ENCODE measurements around the gene MYH4. TPM values are rescaled to one million over a fixed set of nuclear protein-coding genes. Genes with fewer than 3 reads are reported as not detected.

MYH4 gene
- total RNA-seq, 4 donors from 2014 or later: not detected

DNA sequence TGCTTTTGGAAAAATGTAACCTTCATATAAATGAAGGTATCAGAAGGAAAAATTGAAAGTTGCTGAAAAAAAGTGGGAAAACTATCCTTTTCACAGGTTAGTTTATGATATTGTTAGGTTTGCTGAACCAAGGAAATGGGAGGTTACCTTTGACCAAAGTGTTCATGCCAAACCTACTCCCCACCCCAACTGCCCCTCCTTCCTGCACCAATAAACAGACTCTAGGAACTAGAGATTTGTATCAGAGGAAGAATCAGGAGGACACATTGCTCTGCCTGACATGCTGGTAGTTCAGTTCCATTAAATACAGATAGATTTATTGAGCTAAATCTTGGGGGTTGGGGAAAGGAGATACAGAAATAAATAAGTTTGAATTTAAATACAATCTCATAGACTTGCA lies 65.8 kb downstream of the MYH4 start:
- no peak overlapping the region for H3K27ac ChIP-seq
- intact Hi-C loops (cut with DNase I): no loop called here
- H3K4me1 ChIP-seq: no peaks in the 10 kb centered on the region

DNA sequence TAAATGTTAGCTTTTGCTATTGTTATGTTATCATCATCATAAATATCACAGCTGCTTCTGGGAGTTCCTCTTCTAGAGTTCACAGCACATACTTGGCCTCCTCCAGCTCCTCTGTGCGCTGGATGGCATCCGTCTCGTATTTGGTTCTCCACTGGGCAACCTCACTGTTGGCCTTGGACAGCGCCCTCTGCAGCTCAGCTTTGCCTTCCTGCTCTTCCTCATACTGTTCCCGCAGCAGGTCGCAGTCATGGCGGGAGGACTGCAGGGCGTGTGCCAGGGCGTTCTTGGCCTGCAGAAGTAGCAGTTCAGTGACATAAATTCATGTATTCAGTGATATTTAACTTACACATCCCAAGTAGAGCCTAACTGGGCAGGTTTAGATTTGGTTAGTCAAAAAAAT lies 71.0 kb downstream of the MYH4 start:
- no peak for TF ChIP-seq POLR2A (IDR thresholded peaks at IDR 0.05)
- TF ChIP-seq, protein P1, sequence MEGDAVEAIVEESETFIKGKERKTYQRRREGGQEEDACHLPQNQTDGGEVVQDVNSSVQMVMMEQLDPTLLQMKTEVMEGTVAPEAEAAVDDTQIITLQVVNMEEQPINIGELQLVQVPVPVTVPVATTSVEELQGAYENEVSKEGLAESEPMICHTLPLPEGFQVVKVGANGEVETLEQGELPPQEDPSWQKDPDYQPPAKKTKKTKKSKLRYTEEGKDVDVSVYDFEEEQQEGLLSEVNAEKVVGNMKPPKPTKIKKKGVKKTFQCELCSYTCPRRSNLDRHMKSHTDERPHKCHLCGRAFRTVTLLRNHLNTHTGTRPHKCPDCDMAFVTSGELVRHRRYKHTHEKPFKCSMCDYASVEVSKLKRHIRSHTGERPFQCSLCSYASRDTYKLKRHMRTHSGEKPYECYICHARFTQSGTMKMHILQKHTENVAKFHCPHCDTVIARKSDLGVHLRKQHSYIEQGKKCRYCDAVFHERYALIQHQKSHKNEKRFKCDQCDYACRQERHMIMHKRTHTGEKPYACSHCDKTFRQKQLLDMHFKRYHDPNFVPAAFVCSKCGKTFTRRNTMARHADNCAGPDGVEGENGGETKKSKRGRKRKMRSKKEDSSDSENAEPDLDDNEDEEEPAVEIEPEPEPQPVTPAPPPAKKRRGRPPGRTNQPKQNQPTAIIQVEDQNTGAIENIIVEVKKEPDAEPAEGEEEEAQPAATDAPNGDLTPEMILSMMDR (IDR thresholded peaks at IDR 0.05): no peak
- Histone ChIP-seq H3K27ac (no peak overlapping the region), H3K4me3 (no peak overlapping the region), H3K9me3 (no peaks in the 10 kb centered on the region), H3K4me1 (no peaks in the 10 kb centered on the region), H3K27me3 (no peaks in the 10 kb centered on the region), H3K36me3 (no peaks in the 10 kb centered on the region)
- WGBS, 2 donors: 73 to 83% methylated on average over 7 of the region's 9 CpGs
- no peak for DNase-seq
- intact Hi-C loops (cut with DNase I): no loop called here

More for the DNA sequence above, 65.8 kb downstream of the MYH4 start:
- Histone ChIP-seq H3K9me3 (no peaks in the 10 kb centered on the region), H3K36me3 (no peaks in the 10 kb centered on the region), H3K4me3 (no peak overlapping the region), H3K27me3 (no peaks in the 10 kb centered on the region)
- DNase-seq: no peak
- TF ChIP-seq, protein P1 (IDR thresholded peaks at IDR 0.05): no peak
- TF ChIP-seq POLR2A (IDR thresholded peaks at IDR 0.05): no peak

DNA sequence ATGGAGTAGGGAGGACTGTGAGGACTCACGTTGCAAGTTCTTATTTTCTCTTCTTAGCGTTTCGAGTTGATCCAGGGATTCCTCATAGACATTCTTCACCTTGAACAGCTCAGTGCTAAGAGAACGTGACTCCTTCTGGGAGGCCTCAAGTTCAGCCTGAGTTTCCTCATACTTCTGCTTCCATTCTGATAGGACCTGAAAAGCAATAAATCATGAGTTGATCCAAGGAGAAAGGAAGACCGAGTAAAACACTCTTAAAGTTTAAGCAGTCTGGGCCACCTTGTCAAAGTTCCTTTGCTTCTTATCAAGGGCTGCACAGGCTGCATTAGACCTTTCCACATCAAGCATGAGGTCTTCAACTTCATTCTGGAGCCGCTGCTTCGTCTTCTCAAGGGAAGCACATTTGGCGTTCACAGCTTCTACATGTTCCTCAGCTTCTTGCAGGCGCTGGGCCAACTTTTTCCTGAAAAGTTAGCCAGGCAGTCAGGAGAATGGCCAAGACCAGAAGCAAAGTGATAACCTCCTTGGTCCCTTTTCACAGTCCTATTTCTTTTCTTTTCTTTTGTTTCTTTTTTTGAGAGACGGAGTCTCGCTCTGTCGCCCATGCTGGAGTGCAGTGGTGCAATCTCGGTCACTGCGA lies 72.7 kb downstream of the MYH4 start:
- H3K4me1 ChIP-seq: no peaks in the 10 kb centered on the region
- no peaks in the 10 kb centered on the region for H3K9me3 ChIP-seq
- H3K4me3 ChIP-seq: no peak overlapping the region
- H3K27me3 ChIP-seq: no peaks in the 10 kb centered on the region
- no peak for TF ChIP-seq POLR2A (IDR thresholded peaks at IDR 0.05)
- TF ChIP-seq, protein P1 (IDR thresholded peaks at IDR 0.05): no peak
- H3K27ac ChIP-seq: no peak overlapping the region
- no peaks in the 10 kb centered on the region for H3K36me3 ChIP-seq
- no peak for DNase-seq
- intact Hi-C loops (cut with DNase I): no loop called here
- 72 to 74% methylated on average over 14 of the region's 14 CpGs for WGBS, 2 donors

DNA sequence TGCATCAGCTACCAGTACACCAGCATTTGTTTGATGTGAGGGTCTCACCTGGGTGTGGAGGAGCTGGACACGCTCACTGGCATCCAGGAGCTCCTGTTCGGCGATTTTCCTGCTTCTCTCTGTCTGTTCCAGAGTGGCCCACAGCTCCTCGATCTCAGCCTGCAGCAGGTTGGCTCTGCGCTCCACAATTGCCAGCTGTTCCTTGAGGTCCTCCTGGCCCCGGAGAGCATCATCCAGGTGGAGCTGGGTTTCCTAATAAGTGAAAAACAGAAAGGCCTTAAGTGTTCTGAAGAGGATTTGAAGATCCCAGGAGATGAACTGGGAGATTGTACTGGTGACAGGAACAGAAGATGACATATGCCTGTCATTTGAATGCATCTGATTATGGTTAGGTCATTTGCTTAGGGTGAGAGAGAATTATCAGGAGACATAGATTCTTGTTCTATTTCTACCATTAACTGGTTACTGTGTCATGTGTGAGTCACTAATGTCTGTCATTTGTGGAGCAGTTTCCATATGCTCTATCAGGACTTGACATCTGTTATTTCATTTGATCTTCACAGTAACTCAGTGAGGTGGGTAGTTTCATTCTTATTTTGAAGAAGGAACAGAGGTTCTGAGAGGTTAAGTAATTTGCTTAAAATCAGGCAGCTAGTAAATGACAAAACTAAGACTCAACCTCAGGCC lies 75.0 kb downstream of the MYH4 start:
- no peak for DNase-seq
- TF ChIP-seq POLR2A (IDR thresholded peaks at IDR 0.05): no peak
- TF ChIP-seq, protein P1 (IDR thresholded peaks at IDR 0.05): no peak
- intact Hi-C loops (cut with DNase I): no loop called here
- H3K9me3 ChIP-seq: no peaks in the 10 kb centered on the region
- whole genome bisulfite sequencing, 2 donors: 61 to 69% methylated on average over 3 to 6 of the region's 6 CpGs
- no peak overlapping the region for H3K27ac ChIP-seq
- H3K27me3 ChIP-seq: peaks cover 0 to 12% (median 0%) of the 10 kb centered on the region in 4 donors
- no peaks in the 10 kb centered on the region for H3K36me3 ChIP-seq
- no peaks in the 10 kb centered on the region for H3K4me1 ChIP-seq
- no peak overlapping the region for H3K4me3 ChIP-seq

Other genes starting within 250 kb of the MYH4 start
- under 1 TPM in 1 of 4 donors, not detected in 3; 0.18 TPM for gene MYH13, start 96.6 kb downstream of the MYH4 start, total RNA-seq
- not detected for gene MYH8, start 47.6 kb downstream of the MYH4 start, total RNA-seq
- gene MYH1, start 49.0 kb upstream of the MYH4 start, total RNA-seq: not detected
- not detected for gene MYH2, start 80.1 kb upstream of the MYH4 start, total RNA-seq
- gene MYH3, start 187.8 kb upstream of the MYH4 start, total RNA-seq: 1 to 10 TPM in 2 of 4 donors, under 1 TPM in 1, not detected in 1; 0.64 to 1.6 (median 1.5) TPM
- gene SCO1, start 228.0 kb upstream of the MYH4 start, total RNA-seq: 10 to 100 TPM; 15.4 to 25.6 (median 20.3) TPM
- gene ADPRM, start 228.0 kb upstream of the MYH4 start, total RNA-seq: 10 to 100 TPM in 1 of 4 donors, 1 to 10 TPM in 3; 3.3 to 11.8 (median 4.4) TPM